Forelimb muscle (tissue), 1 donor: ENCODE results near the gene ELAC1. TPM values are rescaled to one million over a fixed set of nuclear protein-coding genes. Genes with fewer than 3 reads are reported as not detected.
"Not testable (repeated sequence)": the region's sequence is repeated elsewhere in the genome, so short reads cannot be mapped to it uniquely, and the experiment has no call there.

Experiments used
- DNase-seq: peaks from one replicate; pipeline ENCODE4 v3.0.0-alpha.2; 2013; ENCODE audit warnings: low read depth
- polyA plus RNA-seq: library from polyadenylated mRNA; unstranded; fragments of 120-200 nt; gene quantifications from one replicate; pipeline ENCODE4 v1.2.1, GENCODE V29; 2013; ENCODE audit not compliant: insufficient read length

Gene ELAC1
- polyA plus RNA-seq, 1 donor = 6.4 TPM

DNA sequence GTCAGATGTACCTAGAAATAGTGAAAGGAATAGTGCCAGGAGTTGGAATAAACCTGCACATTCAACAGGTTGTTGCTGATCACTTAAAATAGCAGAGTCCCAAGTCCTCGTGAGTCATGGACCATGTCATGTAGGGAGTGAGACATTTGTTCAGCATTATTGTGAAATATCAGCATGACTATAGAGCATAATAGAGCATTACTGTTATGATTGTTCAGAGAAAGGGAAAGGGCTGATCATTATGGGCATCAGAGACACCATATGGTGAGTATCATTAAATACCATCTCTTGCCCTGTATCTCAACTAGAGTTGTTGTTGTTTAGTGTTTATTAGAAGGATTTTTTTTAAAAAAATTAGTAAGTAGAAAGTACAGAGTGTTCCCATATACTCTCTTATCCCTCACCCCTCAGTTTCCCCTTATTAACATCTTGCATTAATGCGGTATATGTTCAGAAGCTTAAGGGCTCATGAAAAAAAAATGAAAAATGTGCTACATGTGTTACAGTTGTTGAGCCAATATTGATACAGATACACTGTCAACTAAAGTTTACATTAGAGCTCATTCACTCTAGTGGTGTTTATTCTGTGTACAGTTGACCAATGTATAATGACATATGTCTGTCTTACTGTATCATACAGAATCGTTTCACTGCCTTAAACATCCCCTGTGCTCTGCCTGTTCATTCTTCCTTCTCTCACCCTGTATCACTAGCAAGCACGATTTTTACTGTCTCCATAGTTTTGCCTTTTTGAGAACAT is 5.7 kb downstream of the ELAC1 start:
- no peak for DNase-seq

DNA sequence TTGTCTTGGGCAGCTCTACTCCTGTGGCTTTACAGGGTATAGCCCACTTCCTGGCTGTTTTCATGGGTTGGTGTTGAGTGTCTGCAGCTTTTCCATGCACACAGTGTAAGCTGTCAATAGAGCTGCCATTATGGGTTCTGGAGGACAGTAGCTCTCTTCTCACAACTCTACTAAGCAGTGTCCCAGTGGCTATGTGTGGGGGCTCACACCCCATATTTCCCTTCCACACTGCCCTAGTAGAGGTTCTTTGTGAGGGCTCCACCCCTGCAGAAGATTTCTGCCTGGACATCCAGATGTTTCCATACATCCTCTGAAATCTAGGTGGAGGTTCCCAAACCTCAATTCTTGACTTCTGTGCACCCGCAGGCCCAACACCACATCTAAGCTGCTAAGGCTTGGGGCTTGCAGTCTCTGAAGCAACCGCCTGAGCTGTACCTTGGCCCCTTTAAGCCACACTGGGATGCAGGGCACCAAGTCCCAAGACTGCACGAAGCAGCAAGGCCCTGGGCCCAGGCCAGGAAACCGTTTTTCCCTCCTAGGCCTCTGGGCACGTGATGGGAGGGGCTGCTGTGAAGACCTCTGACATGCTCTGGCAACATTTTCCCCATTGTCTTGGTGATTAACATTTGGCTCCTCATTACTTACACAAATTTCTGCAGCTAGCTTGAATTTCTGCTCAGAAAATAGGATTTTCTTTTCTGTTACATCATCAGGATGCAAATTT is 9.4 kb downstream of the ELAC1 start:
- DNase-seq = no peak

DNA sequence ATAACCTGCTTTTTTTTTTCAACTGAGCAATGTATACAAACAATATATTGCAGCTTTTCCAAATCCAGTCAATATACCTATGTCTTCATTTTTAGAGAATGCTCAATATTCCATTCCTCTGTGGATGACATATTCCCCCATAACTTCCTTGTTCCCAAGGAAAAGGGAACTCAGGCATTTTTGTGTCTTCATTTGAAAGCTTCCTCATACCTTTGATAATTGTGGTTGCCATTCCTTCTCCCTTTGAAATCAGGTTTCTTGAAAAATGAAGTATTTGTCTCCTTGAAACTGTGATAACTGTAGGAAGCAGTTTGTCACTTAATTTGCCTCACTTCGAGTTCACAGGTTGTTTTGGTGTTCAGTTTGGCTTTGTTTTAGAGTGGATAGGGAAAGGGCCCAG is 13.5 kb downstream of the ELAC1 start:
- no peak for DNase-seq

DNA sequence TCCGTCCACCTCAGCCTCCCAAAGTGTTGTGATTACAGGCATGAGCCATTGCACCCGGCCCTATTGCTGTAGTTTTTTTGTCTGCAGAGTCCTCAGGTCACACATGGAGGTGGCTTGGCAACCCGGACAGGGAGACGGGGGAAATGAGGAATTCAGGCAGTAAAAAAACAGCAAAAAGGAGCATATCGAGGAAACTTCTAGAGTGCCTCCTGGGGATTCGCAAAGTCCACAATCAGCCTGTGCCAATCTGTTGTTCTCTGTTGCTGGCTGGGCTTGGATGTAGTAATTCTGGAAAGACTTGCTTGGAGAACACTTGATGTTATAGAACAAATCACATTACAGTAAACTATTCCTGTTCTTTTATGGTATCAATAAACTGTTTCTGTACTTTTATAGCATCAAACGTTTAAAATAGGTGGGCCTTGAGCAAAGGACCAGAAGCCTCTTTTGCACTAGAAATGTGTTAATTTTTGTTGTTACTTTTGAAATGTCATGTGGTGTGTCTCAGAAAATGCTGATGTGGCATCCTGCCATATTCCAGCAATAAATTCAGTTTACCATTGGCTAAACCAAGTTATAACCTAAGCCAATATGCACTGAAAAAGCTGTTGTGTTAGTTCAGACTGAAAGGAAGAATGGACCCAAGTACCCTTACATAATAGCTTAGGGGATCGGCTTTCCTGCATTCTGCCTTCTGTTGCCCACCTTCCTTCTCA is 14.4 kb downstream of the ELAC1 start:
- no peak for DNase-seq

DNA sequence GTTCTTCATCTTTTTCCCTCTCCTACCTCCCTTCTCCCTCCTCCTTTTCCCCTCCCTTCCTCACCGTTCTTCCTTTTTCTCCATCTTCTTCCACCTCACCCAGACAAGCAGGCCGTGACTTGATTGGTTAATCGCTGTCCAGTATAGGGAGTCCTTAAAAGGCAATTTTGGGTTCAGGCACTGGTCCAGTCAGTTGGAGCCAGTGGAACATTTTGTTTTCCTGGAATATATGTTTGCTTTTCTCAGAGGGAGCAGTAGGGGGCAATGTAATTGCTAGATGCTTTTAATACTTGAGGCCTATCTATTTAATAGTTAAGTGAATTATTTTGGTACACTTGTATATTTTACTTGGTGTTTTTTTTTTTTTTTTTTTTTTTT is 15.0 kb downstream of the ELAC1 start:
- no peak for DNase-seq

DNA sequence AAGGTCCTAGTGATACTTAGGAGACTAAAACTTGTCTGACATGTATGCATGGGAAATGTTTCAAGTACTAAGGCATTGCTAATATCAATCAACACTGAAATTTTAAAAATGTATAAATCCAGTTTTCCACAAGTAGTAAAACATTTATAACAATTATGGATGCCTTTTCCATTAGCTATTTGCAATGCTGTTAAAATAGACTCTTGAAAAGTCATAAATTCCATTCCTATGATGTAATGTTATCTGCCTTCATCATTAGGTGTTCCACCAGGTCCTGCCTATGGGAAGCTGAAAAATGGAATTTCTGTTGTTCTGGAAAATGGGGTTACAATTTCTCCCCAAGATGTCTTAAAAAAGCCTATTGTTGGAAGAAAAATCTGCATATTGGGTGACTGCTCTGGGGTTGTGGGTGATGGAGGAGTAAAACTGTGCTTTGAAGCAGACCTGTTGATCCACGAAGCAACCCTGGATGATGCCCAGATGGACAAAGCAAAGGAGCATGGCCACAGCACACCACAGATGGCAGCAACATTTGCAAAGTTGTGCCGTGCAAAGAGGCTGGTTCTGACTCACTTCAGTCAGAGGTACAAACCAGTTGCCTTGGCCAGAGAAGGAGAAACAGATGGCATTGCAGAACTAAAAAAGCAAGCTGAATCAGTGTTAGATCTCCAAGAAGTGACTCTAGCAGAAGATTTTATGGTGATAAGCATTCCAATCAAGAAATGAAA is 18.7 kb downstream of the ELAC1 start:
- no peak for DNase-seq

DNA sequence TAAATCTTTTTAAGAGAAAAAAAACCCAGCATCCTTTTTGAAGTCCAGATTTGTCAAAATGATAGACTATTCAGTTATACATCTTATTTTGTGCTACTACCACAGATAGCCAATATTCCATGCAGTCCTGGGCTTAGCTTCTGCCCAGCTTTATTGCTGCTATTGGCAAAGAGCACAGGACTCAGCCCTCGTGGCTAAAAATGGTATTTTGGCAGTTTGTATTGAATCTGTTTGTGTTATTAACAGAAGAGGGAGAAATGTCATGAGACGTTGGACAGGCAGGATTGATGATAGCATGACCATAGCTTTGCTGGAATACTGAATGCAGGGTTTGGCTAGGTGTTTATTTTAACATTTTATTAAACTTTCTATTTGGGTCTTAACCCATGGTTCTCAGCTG is 19.4 kb downstream of the ELAC1 start:
- no peak for DNase-seq

DNA sequence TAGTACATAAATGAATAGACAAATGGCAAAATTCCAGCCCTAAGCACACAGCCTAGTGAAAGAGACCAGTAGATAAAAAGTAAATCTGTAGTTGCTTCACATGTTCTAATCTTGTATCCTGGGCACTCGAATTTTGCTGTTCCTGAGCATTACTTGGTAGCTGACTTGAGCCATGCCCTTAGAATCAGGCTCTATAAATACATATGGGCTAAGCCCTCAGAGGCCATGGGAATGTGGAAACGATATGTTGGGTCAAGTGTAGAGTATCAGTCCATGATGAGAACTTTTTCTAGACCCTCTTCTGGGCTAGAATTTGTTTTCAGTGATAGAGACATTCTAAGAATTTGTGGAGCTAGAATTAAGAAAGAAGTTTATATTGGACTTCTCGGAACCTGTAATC is 21.9 kb downstream of the ELAC1 start:
- DNase-seq = no peak

DNA sequence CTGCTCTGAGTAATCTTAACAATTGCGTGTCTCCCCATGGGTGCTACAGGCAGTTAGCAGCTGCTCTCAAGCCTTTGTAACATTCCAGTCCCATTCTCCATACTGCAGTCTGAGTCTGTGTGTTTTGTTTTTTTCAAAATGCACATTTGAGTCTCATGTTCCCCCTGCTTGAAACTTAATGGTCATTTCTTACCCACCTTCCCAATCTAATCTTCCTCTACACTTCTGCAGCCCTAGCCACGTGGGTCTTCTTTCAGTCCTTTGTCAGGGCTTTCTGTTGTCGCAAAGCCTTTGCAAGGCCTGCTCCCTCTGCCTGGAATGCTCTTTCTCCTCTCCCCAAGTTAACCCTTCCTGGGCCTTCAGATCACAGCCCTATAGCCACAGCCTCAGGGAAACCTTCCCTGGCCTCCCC is 24.5 kb downstream of the ELAC1 start:
- no peak for DNase-seq

DNA sequence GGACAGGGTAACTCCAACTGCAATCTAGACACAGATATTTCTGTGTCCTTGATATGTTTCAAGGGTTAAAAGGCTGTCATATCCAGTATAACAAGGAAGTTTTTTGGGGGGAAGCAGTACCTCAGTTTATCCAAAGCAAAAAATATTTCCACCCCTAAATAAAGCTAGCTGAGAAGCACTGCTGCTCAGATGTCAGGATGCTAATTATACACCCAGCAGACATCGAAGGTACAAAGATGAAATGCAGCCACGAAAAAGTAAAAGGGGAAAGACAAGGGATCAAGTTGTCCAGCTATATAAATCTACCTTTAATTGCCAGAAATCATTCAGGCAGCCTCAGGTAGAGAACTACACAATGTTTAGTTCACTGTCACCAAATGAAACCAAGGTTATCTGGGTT is 26.2 kb downstream of the ELAC1 start:
- DNase-seq = no peak

DNA sequence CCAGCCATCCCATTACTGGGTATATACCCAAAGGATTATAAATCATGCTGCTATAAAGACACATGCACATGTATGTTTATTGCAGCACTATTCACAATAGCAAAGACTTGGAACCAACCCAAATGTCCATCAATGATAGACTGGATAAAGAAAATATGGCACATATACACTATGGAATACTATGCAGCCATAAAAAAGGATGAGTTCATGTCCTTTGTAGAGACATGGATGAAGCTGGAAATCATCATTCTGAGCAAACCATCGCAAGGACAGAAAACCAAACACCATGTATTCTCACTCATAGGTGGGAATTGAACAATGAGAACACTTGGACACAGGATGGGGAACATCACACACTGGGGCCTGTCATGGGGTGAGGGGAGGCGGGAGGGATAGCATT is 35.3 kb downstream of the ELAC1 start:
- not testable (repeated sequence) for DNase-seq

DNA sequence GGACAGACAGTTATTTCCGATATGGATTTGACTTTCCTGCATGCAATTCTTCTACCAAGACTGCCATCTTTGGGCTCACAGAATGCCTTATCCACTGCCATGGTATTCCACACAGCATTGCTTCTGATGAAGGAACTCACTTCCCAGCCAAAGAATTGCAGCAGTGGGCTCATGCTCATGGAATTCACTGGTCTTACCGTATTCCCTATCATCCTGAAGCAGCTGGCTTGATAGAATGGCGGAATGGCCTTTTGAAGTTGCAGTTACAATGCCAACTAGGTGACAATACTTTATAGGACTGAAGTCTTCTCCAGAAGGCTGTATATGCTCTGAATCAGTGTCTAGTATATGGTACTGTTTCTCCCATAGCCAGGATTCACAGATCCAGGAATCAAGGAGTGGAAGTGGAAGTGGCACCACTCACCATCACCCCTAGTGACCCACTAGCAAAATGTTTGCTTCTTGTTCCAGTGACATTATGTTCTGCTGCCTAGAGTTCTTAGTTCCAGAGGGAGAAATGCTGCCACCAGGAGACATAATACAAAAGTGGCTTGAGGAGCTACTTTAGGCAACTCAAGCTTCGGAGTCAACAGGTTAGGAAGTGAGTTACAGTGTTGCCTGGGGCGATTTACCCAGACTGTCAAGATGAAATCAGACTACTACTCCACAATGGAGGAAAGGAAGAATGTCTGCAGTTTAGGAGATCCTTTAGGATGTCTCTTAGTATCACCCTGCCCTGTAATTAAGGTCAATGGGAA is 38.4 kb downstream of the ELAC1 start:
- DNase-seq = no peak

DNA sequence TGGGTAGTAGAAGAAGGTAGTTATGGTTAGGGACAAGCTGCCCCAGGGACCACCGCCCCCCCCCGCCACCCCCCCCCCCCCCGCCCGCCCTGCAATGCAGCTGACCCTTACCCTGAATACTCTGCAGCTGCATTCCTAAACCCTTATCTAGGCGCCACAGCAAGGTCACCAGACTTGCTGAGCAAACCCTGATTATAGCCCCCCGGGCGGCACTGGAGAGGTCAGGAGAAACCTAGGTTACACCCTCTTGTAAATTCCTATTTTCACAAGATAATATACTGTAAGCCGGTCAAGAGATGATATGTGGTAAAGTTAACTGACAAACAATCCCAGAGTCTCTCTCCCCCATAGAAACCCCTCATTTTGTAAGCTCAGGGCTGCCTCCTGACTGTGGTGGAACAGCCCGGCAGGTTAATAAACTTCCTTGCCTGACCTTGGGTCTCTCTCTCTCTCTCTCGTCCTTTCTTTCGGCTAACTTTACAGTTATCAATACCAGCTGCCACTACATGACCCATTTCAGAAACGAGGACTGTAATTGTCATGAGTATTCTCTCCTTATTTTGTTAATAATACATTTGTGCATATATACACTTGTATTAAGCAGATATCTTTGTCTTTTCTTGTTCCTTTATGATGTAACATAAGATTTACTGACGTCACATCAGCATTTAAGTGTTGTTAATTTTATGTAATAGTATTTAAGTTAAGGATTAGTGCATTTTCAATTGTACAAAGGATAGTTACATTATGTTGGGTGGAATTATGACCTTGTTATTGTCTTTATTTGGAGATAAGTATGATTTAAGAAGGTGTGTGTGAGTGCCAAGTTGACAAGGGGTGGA is 39.3 kb downstream of the ELAC1 start:
- DNase-seq = no peak

DNA sequence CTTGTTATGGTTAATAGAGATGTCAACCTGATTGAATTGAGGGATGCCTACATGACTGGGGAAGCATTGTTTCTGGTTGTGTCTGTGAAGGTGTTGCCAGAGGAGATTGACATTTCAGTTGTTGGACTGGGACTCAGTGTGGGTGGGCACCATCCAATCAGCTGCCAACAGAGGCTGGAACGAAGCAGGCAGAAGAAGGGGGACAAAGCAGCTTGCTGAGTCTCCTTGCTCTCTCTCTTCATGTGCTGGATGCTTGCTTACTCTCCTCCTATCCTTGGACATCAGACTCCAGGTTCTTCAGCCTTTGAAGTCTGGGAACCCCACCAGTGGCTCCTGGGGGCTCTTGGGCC is 39.9 kb downstream of the ELAC1 start:
- DNase-seq = no peak

DNA sequence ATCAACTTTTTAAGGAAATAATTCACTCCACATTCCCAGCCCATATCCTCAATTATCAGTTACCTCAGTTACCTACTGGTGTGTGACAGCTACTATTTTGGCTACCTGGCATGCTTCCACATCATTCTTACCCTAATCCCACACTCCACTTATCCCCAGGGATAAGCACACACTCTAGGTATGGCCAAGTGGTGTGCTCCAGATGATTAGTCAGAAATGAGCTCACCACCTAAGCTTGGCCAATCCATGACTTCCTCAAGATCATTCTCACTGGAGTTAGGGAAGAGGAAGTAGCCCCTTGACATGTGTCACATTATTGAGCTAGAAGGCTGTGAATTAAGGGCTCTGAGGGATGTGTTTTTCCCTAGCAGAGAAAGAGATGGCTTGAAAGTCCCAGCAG is 41.2 kb downstream of the ELAC1 start:
- DNase-seq = no peak

DNA sequence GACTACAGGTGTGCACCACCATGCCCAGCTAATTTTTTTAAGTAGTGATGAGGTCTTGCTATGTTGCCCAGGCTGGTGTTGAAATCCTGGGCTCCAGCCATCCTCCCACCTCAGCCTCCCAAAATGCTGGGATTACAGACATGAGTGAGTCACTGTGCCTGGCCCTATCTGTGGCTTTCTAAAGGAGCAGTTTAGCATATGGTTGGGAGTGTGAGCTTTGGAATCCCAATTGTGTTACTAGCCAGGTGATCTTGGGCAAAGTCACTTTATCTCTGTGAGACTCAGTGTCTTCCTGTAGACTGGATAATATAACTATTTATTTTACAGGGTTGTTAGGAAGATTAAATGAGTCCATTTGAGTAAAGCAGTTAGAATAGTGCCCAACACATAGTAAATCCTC is 42.4 kb downstream of the ELAC1 start:
- DNase-seq = no peak

DNA sequence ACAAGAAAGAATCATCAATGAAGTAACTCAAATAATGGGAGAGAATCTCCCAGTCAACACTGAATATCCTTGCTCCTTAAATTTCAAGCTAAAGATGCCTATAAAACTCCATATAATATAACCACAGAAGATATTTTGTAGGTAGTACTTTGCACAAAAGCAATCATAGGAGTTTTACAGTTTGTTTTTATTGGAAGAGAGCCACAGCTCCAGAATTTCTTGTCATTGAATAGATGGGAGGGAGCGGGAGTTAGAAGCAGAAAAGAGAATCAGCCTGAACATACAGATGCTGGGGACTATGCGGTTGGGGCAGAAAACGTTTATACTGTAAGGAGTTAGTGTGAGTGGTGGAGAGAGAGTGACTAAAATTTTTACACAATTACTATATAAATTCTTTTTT is 43.9 kb downstream of the ELAC1 start:
- no peak for DNase-seq

DNA sequence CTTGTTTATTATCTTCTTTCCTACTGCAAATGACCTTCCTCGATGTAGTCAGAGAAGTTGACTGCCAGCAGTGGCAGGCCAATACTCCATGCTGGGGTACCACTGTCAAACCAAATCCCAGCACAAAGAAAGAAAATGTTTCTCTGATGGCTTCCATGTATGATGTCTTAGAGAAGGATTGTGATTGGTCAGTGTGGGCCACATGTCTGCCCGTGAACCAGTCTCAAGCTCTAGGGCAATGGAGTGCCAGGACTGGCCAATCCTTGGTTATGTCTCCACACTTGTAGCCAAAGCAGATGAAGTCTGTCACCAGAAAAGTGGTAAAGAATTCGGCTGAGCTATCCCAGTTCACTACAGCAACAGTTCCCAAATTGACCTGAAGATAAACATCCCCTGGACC is 44.6 kb downstream of the ELAC1 start:
- no peak for DNase-seq

DNA sequence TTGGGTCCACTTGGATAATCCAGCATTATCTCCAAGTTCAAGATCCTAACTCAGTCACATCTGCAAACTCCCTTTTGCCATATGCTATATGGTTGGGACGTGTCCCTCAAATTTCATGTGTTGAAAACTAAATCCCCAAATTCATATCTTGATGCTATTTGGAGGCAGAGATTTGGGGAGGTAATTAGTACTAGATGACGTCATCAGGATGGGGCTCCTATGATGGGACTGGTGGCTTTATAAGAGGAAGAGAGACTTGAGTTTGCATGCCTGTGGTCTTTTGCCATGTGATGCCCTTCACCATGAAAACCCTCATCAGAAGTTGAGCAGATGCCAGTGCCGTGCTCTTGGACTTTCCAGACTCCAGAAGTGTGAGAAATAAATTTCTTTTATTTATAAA is 45.4 kb downstream of the ELAC1 start:
- DNase-seq = no peak

DNA sequence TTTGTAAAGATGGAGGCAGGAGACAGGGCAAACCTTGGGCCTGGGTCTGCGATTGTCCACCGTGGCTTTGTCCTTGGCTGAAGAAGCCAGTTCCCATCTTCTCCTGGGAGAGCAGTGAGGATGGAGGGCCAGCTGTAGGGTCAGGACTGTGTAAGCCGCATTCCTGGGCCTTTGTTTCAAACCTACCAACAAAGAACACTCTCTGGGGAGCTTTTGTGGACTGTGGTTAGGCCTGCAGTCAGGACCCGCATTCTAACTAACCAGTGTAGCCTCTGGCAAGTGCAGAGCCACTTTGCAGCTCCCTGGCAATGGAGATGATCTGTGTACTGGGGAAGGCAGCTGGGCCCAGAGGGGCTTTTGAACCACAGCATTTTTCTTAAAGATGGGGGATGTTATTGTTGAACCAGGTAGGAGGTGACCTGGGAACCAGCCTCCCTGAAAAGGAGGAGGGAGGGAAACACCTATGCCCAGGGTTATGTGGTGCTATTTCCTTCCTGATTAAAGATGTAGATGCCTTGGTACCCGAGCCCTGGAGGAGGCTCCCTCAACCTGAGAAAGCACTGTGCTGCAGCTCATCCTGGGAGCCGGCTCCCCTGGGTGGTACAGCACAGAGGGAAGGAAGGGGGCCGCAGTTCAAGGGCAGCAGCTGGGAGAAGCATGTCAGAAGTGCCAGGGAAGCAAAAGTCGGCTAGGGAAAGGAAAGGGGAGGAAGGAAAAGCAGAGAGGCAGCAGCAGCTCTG is 49.5 kb downstream of the ELAC1 start:
- DNase-seq = no peak
